Hematopoietic multipotent progenitor cell (in vitro differentiated cells): Measurements from ENCODE around the gene KSR2. TPM values are rescaled to one million over a fixed set of nuclear protein-coding genes. Genes with fewer than 3 reads are reported as not detected.
"Not testable (repeated sequence)": the region's sequence is repeated elsewhere in the genome, so short reads cannot be mapped to it uniquely, and the experiment has no call there.

Source experiments
- DNase-seq, 3 donors: peaks; one replicate each; pipeline ENCODE4 v3.0.0-alpha.2; 2011 to 2015; ENCODE audit warnings: low read depth in 2 of 3, low spot score in 2 of 3
- total RNA-seq: library from RNA; depleted of rRNA; stranded (reverse); fragments of >200 nt; gene quantifications from one replicate; pipeline ENCODE4 v1.2.3, GENCODE V29; 2012

KSR2 gene
- total RNA-seq, 1 donor: under 0.01 TPM

- no peak for DNase-seq
Observed at GRCh38 chr12:117829108-117829507, 139.7 kb downstream of the KSR2 start.

GRCh38 chr12:117827660-117828059 is 141.1 kb downstream of the KSR2 start:
- no peak for DNase-seq

- DNase-seq: no peak
Observed at GRCh38 chr12:117825827-117826226, 143.0 kb downstream of the KSR2 start.

GRCh38 chr12:117821480-117822175 is 147.2 kb downstream of the KSR2 start:
- no peak for DNase-seq

GRCh38 chr12:117820216-117820907 is 148.4 kb downstream of the KSR2 start:
- DNase-seq: no peak

GRCh38 chr12:117819160-117819559 is 149.6 kb downstream of the KSR2 start:
- DNase-seq: no peak

- DNase-seq: no peak
Observed at GRCh38 chr12:117818400-117818799, 150.4 kb downstream of the KSR2 start.

- no peak for DNase-seq
Observed at GRCh38 chr12:117809509-117809908, 159.3 kb downstream of the KSR2 start.

GRCh38 chr12:117807946-117808345 is 160.8 kb downstream of the KSR2 start:
- no peak for DNase-seq

- DNase-seq: no peak
Observed at GRCh38 chr12:117807355-117807754, 161.4 kb downstream of the KSR2 start.

- no peak for DNase-seq
Observed at GRCh38 chr12:117805865-117806264, 162.9 kb downstream of the KSR2 start.

- no peak for DNase-seq
Observed at GRCh38 chr12:117803001-117803400, 165.8 kb downstream of the KSR2 start.

- DNase-seq: not testable (repeated sequence)
Observed at GRCh38 chr12:117800711-117801110, 168.1 kb downstream of the KSR2 start.

- no peak for DNase-seq
Observed at GRCh38 chr12:117797202-117797601, 171.6 kb downstream of the KSR2 start.

GRCh38 chr12:117792877-117793424 is 175.8 kb downstream of the KSR2 start:
- DNase-seq: no peak

GRCh38 chr12:117792471-117792870 is 176.3 kb downstream of the KSR2 start:
- DNase-seq: no peak

- no peak for DNase-seq
Observed at GRCh38 chr12:117790948-117791347, 177.8 kb downstream of the KSR2 start.

GRCh38 chr12:117790198-117790597 is 178.6 kb downstream of the KSR2 start:
- DNase-seq: no peak

GRCh38 chr12:117789195-117789912 is 179.4 kb downstream of the KSR2 start:
- no peak for DNase-seq

- no peak for DNase-seq
Observed at GRCh38 chr12:117778656-117779055, 190.1 kb downstream of the KSR2 start.
